Epithelial cell of proximal tubule (primary cell): ENCODE data around the gene TKFC. TPM values are rescaled to one million over a fixed set of nuclear protein-coding genes. Genes with fewer than 3 reads are reported as not detected.

Experiments used
- DNase-seq: peaks from one replicate; pipeline ENCODE4 v3.0.0-alpha.2; 2011; ENCODE audit warnings: low read depth
- H3K4me3 ChIP-seq: 2 replicates; pipeline ENCODE4 v1.5.1; 2011; ENCODE audit warnings: low read depth, mild to moderate bottlenecking, low read length
- total RNA-seq: library from RNA; depleted of rRNA; stranded (reverse); fragments of >200 nt; gene quantifications from 2 replicates; pipeline ENCODE4 v1.2.3, GENCODE V29; 2015
- TF ChIP-seq, protein P1 (sequence below): conservative IDR thresholded peaks from 2 replicates; pipeline ENCODE4 v1.5.1; 2012; ENCODE audit warnings: low read depth, mild to moderate bottlenecking, low read length

Gene TKFC
- total RNA-seq, 1 donor from 2014 or later, result 22.9 TPM

DNA sequence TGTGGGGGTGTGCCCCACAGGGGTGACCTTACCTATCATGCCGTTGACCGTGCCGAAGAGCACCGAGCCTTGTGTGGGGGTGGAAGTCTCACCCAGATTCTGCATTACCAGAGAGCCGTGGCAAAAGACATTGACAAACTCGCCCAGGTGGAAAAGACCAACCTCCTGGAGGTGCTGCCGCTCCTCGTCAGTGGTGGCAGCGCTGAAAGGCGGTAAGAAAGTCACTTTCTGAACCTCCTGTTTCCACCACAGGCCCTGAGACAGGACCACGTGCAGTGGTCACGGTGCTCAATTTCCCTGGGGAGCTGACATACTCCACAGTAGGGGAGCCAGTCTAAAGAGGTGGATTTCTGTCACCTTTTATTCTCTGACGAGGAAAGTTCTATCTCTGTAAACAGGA is 30.5 kb upstream of the TKFC start:
- TF ChIP-seq, protein P1, sequence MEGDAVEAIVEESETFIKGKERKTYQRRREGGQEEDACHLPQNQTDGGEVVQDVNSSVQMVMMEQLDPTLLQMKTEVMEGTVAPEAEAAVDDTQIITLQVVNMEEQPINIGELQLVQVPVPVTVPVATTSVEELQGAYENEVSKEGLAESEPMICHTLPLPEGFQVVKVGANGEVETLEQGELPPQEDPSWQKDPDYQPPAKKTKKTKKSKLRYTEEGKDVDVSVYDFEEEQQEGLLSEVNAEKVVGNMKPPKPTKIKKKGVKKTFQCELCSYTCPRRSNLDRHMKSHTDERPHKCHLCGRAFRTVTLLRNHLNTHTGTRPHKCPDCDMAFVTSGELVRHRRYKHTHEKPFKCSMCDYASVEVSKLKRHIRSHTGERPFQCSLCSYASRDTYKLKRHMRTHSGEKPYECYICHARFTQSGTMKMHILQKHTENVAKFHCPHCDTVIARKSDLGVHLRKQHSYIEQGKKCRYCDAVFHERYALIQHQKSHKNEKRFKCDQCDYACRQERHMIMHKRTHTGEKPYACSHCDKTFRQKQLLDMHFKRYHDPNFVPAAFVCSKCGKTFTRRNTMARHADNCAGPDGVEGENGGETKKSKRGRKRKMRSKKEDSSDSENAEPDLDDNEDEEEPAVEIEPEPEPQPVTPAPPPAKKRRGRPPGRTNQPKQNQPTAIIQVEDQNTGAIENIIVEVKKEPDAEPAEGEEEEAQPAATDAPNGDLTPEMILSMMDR, result no peak
- no peak overlapping the region for H3K4me3 ChIP-seq
- no peak for DNase-seq

- no peak for DNase-seq
- TF ChIP-seq, protein P1, result no peak
- H3K4me3 ChIP-seq, result no peak overlapping the region
Observed at GRCh38 chr11:61303725-61304124, 29.3 kb upstream of the TKFC start.

GRCh38 chr11:61305417-61305816 is 27.6 kb upstream of the TKFC start:
- no peak overlapping the region for H3K4me3 ChIP-seq
- TF ChIP-seq, protein P1, result no peak
- DNase-seq, result no peak

GRCh38 chr11:61306221-61306620 is 26.8 kb upstream of the TKFC start:
- no peak overlapping the region for H3K4me3 ChIP-seq
- TF ChIP-seq, protein P1, result no peak
- DNase-seq, result no peak

- no peak overlapping the region for H3K4me3 ChIP-seq
- TF ChIP-seq, protein P1, result no peak
- DNase-seq, result no peak
Observed at GRCh38 chr11:61307354-61307753, 25.7 kb upstream of the TKFC start.

DNA sequence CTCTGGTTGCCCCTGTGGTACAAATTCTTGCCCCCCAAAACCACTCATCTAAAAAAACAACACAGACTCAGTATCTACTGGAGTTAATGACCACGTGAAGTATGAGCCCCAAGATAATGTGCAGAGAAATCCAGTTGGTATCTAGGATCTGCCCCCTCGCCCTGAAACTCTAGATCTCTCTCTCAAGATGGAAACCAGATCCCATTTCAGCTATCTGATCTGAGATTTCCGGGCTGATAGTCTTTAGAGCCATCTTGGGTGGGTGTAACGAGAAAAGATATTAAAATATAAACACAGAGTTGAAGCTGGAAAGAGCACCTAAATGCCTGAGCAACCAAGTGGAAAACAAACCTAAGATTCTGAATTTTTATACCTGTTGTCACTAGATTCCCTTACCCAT is 23.9 kb upstream of the TKFC start:
- DNase-seq, result no peak
- TF ChIP-seq, protein P1, result no peak
- H3K4me3 ChIP-seq, result no peak overlapping the region

- TF ChIP-seq, protein P1, result no peak
- H3K4me3 ChIP-seq, result no peak overlapping the region
- no peak for DNase-seq
Observed at GRCh38 chr11:61309739-61310138, 23.3 kb upstream of the TKFC start.
